ENCODE measurements around the gene TATDN2. TPM values are rescaled to one million over a fixed set of nuclear protein-coding genes. Genes with fewer than 3 reads are reported as not detected.

TATDN2 gene
- total RNA-seq, 1 donor = 20.8 TPM

DNA sequence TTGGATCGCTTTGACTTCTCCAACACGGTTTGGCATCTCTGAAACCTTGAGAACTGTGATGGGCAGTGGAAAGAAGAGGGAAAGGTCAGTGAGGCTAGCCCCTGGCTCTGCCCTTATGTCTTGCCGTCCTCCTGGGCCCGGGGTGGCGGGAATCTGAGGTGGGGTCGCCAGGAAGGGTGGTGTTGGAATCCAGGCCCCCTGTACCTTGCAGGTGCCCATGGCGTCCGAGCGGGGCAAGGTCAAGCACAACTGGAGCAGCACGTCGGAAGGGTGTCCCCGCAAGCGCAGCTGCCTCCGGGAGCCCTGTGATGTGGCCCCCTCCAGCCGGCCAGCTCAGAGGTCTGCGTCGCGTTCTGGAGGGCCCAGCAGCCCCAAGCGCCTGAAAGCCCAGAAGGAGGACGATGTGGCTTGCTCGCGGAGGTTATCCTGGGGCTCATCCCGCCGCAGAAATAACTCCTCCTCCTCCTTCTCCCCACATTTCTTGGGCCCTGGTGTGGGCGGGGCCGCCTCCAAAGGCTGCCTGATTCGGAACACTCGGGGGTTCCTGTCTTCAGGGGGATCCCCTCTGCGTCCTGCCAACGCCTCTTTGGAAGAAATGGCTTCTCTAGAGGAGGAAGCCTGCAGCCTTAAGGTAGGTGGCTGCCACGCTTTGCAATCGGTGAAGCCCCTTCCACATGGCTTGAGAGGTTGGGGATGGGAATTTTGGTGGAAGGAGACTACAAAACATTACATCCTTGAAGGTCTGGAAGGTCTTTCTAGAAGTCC, 907 bp downstream of the TATDN2 start:
- peak; percentile 5 for DNase-seq (ENCODE audit: low read depth)
- TF ChIP-seq, protein P1, sequence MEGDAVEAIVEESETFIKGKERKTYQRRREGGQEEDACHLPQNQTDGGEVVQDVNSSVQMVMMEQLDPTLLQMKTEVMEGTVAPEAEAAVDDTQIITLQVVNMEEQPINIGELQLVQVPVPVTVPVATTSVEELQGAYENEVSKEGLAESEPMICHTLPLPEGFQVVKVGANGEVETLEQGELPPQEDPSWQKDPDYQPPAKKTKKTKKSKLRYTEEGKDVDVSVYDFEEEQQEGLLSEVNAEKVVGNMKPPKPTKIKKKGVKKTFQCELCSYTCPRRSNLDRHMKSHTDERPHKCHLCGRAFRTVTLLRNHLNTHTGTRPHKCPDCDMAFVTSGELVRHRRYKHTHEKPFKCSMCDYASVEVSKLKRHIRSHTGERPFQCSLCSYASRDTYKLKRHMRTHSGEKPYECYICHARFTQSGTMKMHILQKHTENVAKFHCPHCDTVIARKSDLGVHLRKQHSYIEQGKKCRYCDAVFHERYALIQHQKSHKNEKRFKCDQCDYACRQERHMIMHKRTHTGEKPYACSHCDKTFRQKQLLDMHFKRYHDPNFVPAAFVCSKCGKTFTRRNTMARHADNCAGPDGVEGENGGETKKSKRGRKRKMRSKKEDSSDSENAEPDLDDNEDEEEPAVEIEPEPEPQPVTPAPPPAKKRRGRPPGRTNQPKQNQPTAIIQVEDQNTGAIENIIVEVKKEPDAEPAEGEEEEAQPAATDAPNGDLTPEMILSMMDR (IDR thresholded peaks at IDR 0.05; ENCODE audit: insufficient read depth, low read length) = no peak
- peak overlapping the region; percentile 93 for H3K4me3 ChIP-seq (ENCODE audit: low read depth, low read length)

DNA sequence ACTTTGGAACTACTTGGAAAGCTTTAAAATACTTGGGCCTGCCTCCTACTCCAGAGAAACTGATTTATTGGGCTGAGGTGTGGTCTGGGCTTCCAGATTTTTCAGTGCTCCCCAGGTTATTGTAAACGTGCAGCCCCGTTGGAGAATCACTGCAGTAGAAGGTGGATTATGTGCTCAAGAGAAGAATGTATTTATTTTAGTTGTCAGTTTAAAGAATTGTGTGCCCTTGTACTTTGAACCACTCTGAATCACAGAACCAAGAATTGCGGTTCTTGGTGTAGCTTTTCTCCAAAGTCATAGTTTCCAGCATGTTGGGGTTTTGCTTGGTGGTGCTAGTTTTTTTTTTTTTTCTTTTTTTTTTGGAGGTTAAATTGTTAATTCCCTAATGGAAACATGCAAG, 1.6 kb downstream of the TATDN2 start:
- peak; percentile 20 for DNase-seq (ENCODE audit: low read depth)
- TF ChIP-seq, protein P1 (IDR thresholded peaks at IDR 0.05; ENCODE audit: insufficient read depth, low read length) = no peak
- H3K4me3 ChIP-seq (ENCODE audit: low read depth, low read length) = peak overlapping the region; percentile 93

DNA sequence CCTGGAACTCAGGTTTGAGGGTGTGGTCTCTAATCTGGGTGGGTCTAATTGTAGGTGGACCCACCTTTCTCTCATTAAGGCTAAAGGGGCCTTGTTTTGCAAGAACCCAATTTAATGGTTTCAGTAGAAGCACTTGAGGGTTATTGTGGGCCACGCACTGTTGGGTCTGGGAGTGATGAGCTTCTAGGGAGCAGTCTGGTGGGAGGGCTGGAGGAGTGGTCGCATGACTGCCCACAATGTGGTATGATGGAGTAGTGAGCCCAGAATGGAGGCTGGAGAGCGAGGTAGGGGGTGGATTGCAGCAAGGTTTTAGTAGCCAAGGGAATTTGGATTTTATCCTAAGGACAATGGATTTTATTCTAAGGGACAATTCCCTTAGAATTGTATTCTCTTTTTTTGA, 2.7 kb downstream of the TATDN2 start:
- peak overlapping the region; percentile 35 for H3K4me3 ChIP-seq (ENCODE audit: low read depth, low read length)
- DNase-seq (ENCODE audit: low read depth) = no peak
- TF ChIP-seq, protein P1 (IDR thresholded peaks at IDR 0.05; ENCODE audit: insufficient read depth, low read length) = no peak

DNA sequence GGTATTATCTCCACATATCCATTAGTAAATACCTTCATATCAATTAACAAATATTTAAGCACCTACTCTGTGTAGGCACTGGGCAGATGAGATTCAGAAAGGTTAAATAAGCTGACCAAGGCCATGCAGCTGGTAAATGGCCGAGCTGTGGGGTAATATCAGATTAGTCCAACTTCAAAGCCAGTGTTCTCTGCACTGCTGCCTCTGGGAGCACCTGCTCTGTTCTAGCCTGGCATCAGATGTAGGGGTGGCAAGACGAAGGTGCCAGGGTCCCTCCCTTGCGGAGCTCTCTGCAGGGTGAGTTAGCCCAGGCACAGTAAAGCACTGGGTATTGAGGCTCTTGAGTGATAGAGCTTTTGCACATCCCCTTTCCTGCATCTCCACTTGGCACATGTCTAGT, 5.5 kb downstream of the TATDN2 start:
- H3K4me3 ChIP-seq (ENCODE audit: low read depth, low read length) = no peak overlapping the region
- TF ChIP-seq, protein P1 (IDR thresholded peaks at IDR 0.05; ENCODE audit: insufficient read depth, low read length) = no peak
- DNase-seq (ENCODE audit: low read depth) = no peak

DNA sequence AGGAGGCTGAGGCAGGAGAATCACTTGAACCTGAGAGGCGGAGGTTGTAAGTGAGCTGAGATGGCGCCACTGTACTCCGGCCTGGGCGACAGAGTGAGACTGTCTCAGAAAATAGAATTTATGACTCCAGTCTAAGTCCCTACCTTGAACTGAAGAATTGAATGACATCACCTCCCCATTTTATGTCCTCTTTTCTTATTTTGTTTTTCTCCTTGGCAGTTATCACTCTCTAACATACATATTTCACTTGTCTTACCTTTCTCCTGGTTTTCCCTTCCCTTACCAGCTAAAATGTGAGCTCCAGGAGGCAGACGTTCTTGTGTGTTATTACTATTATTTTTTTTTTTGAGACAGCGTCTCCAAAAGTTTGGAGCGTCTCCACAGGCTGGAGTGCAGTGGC, 7.6 kb downstream of the TATDN2 start:
- DNase-seq (ENCODE audit: low read depth) = no peak
- TF ChIP-seq, protein P1 (IDR thresholded peaks at IDR 0.05; ENCODE audit: insufficient read depth, low read length) = no peak
- H3K4me3 ChIP-seq (ENCODE audit: low read depth, low read length) = no peak overlapping the region

DNA sequence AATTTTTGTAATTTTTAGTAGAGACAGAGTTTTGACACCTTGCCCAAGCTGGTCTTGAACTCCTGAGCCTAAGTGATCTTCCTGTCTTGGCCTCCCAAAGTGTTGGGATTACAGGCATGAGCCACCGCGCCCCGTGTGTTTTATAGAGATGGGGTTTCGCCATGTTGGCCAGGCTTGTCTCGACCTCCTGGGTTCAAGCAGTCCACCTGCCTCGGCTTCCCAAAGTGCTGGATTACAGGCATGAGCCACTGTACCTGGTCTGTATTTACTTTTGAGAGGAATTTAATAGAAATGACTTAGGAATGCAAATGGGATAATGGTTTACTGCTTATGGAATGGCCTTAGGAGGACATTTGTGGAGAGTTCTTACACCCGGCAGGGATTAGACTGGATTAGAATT, 10.8 kb downstream of the TATDN2 start:
- no peak for DNase-seq (ENCODE audit: low read depth)
- H3K4me3 ChIP-seq (ENCODE audit: low read depth, low read length) = no peak overlapping the region
- TF ChIP-seq, protein P1 (IDR thresholded peaks at IDR 0.05; ENCODE audit: insufficient read depth, low read length) = no peak

DNA sequence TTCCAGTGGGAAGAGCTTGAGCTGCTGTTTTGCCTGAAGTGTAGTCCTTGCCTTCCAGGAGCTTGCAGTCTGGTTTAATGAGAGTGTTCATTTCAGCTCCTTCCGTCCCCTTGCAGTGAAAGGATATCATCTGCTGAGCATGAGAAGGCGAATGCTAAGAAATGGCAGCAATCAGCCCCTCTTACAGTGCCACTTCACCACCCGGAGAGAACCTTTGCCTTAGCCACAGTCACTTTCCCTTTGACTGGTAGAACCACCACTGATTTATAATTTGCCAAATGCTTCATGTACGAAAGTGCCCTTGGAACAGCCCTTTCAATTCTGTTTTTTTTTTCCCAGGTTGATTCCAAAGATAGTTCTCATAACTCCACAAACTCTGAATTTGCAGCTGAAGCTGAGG, 11.5 kb downstream of the TATDN2 start:
- DNase-seq (ENCODE audit: low read depth) = no peak
- TF ChIP-seq, protein P1 (IDR thresholded peaks at IDR 0.05; ENCODE audit: insufficient read depth, low read length) = no peak
- no peak overlapping the region for H3K4me3 ChIP-seq (ENCODE audit: low read depth, low read length)
